HG03175 (cell line): Measurements from ENCODE around the gene GMCL2.

ENCODE experiments used
- ATAC-seq: cut with Tn5 transposase; IDR thresholded peaks from one replicate; pipeline ENCODE4 v1.9.1; 2021; ENCODE audit warnings: mild to moderate bottlenecking, moderate library complexity; ENCODE audit not compliant: unreplicated experiment

GMCL2 gene

GRCh38 chr5:178186427-178186826 is 744 bp downstream of the GMCL2 start:
- no peak for ATAC-seq

DNA sequence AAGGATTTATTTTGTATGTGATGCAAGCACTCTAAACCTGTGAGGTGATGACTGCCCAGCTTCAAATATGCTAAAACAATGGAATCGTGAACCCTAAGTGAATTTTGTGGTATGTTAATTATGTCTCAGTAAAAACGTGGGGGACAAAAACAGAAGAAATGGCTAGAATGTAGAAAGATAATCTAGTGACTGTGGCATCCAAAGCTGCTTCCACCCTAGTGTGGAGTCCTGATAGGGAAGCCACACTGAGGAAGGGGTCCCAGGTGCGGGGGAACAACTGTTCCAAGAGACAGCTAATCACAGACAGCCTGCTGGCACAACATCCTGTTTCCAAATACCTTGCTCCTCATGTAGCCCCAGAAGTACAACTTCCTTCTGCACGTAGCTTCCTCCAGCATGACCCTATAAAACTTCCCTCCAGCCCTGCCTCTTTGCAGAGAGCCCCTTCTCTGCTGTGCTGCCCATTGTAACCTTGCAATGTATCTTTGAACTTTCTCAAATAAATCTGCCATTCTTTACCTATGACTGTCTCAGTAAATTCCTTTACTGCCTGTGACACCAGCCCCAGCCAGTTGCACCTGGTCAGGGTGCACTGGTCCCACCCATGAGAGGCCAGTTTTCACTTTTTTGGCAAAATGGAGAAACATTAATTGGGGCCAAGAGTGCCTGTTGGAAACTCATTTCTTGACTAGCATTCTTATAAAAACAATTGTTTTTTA is 4.9 kb downstream of the GMCL2 start:
- ATAC-seq: no peak

DNA sequence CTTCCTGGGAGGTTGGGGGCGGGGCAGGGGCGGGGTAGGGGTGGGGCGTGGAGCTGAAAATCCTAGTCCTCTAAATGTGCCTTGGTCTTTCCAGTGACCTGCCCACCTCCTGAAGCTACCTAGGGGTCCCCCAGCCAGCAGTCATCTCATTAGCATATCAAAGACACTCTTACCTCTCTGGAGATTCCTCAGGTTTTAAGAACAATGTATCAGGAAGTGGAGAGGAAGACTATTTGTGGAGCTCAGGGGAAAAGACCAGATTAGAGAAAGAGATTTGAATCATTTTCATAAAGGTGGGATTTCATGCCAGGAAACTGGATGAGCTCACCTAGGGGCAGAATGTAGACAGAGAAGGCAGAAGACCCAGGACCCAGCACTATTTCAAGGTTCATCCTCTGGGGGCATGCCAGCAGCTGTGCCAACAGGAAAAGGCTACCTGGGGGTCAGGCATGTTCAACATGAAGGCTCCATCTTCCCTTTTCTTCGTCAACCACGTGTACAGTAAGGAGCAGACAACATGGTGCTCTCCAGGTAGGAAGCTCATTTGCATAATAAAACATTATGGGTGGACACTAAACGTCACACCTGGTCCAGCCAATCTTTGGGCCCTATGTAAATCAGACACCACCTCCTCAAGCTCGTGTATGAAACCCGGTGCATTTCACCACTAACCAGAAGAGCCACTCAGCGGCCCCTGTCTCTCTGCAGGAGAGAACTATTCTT is 6.9 kb downstream of the GMCL2 start:
- no peak for ATAC-seq

DNA sequence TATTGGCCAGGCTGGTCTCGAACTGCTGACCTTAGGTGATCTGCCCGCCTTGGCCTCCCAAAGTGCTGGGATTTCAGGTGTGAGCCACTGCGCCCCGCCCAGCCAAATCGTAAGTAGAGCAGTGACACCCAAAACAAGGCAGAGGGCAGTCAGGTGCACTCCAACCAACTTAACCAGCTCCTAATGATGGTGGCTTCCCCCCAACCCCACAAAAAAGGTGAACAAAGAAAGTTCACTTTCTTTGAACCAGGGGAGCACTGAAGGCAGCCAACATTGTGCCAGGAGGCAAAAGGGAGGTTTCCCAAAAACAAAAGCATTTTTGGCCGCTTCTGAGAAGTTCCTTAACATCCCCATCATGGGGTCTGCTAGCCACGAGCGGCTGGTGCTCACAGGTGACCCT is 9.6 kb downstream of the GMCL2 start:
- no peak for ATAC-seq

DNA sequence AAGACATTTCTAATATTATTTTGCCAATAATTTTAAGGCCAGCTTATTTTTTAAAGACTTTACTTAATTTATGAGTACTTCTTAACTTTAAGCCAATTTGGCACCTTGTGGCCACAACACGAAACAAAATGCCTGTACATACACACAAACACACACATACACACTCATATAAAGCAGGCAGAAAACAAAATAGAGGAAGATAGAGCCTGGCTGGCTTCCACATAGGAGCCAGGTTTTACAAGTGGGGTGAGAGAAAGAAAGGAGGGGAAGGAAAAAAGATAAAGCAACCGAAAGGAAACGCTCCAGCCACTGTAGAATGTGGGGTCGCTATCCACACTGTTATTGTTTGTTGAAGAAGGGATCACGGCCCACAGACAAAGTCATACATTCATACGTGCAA is 10.4 kb downstream of the GMCL2 start:
- ATAC-seq: no peak

- no peak for ATAC-seq
Measured at GRCh38 chr5:178174456-178174855, 12.7 kb downstream of the GMCL2 start.

DNA sequence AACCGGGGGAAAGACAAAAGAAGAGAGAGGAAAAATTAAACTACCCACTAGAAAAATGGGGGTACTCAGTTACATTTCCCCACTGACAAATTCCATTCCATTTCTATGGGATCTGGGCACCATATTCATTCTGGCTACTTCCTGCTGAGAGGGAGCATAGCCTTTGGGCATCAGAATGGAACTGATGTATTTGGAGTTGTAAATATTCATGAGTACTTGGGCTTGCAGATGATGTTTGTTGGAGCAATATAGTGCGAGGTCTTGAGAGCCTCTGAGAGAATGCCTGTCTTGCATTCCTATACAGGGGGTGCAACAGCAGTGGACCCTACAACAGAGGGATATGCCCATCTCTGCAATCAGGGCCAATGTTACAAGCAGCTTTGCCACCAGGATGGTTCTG is 16.7 kb downstream of the GMCL2 start:
- ATAC-seq: no peak

DNA sequence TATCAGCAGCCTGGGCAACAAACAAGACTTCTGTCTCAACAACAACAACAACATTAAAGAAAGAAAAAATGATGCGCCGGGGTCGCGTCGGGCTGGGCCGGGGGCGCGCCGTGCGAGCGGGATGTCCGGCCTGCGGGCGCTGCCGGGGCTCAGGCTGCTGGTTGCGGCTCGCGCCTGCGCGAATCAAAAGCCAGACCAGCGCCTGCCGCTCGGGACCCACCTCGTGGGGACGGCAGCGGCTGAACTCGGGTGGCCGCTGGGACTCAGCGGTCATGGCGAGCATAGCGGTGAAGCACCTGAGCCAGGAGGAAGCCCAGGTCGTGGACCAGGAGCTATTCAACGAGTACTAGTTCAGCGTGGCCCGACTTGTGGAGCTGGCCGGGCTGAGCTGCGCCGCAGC is 21.6 kb downstream of the GMCL2 start:
- no peak for ATAC-seq

- ATAC-seq: peak; percentile 97
Measured at GRCh38 chr5:178163772-178164735, 23.1 kb downstream of the GMCL2 start.

GRCh38 chr5:178162481-178162880 is 24.7 kb downstream of the GMCL2 start:
- no peak for ATAC-seq

DNA sequence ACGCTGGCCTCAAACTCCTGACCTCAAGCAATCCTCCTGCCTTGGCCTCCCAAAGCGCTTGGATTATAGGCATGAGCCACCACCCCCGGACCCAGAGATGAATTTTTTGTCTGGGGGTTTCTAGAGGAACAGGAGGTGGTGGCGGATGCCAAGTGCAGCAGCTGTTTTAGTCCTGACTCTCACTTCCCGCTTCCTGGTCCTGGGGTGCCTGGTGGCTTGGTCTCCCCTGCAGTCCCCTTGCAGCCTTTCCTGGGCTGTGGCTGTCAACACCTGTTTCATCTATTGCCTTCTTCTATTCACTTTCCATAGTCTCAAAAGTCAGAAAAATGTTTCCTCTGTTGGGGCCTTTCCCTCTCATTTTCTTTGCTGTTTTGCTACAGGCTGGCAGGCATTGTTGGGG is 27.0 kb downstream of the GMCL2 start:
- ATAC-seq: no peak

DNA sequence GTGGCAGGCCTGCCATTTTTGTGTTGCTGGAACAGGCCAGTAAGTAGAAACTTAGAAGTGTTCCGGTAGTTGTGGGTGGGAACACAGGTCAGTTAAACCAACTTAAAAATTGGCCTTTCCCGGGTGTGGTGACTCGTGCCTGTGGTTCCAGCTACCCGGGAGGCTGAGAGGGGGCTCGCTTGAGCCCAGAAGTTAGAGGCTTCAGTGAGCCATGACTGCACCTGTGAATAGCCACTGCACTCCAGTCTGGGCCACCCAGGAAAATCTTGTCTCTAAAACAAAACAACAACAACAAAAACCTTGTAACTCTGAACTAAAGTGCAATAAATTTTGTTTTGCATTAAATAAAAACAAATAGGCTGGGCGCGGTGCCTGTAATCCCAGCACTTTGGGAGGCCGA is 32.1 kb downstream of the GMCL2 start:
- ATAC-seq: no peak

GRCh38 chr5:178153530-178154340 is 33.4 kb downstream of the GMCL2 start, which contains the start of gene NHP2:
Gene NHP2 (minus strand): TSS chr5:178153885. CDS start chr5:178153817, 68 bp downstream.
- peak; percentile 99 for ATAC-seq

GRCh38 chr5:178152491-178153444 is 34.4 kb downstream of the GMCL2 start:
- no peak for ATAC-seq

- ATAC-seq: no peak
Measured at GRCh38 chr5:178150977-178151734, 36.0 kb downstream of the GMCL2 start.

DNA sequence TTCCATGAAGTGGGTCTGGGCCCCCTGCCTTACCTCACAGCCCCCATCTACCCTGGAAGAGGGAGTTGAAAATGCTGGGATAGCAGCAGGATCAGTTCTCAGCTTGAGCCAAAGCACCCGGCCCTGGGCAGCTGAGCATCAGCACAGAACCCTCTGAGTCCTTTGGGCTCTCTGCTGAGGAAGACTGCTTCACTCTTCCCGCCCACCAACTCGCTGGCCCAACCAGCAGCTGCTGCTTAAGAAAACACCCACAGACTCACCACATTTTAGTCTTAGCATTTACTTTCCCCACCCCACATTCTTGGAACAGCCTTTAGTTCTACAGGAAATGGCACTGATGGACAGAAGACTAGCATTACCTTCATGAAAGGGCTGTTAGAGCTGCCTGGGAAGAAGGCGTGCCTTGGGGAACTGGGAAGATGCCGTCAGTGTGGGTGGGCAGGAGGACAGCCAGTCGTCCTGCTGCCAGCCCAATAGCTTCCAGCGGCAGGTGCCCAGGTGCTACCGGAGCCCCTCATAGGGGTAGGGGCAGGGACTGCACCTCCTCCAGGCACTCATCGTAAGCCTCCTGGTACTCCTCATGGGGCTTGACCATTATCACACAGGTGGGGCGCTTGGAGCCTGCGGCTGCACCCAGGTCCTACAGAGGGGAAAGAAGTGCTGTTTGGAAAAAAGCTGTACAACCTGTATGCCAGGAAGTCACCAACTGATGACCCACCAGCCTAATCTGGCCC is 37.8 kb downstream of the GMCL2 start:
- no peak for ATAC-seq

DNA sequence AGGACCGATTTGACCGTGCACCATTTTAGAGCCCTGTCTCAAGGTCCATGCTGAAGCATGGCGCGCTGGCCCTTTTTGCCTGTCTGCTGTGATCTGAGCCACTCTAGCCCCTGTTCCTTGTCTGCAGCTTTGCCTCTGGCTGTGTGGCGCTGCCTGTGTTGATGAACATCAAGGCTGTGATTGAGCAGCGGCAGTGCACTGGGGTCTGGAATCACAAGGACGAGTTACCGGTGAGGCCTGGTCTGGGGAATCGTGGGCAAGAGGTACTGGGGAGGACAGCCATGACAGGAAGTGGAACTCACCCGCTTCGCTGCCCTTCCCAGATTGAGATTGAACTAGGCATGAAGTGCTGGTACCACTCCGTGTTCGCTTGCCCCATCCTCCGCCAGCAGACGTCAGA is 39.8 kb downstream of the GMCL2 start:
- ATAC-seq: no peak
